ENCODE results near the gene UBE3D. TPM values are rescaled to one million over a fixed set of nuclear protein-coding genes. Genes with fewer than 3 reads are reported as not detected.
"Not testable (repeated sequence)": the region's sequence is repeated elsewhere in the genome, so short reads cannot be mapped to it uniquely, and the experiment has no call there.

Gene UBE3D
- polyA plus RNA-seq, 4 donors = 7.1 to 11.5 (median 9.1) TPM

GRCh38 chr6:83055366-83055964, 10.2 kb downstream of the UBE3D start:
- DNase-seq (ENCODE audit: low read depth in 4 of 4, low spot score in 2 of 4) = peak in 1 of 4 donors; percentile 41

GRCh38 chr6:83053678-83054077, 12.0 kb downstream of the UBE3D start:
- DNase-seq (ENCODE audit: low read depth in 4 of 4, low spot score in 2 of 4) = no peak

- no peak for DNase-seq (ENCODE audit: low read depth in 4 of 4, low spot score in 2 of 4)
Measured at GRCh38 chr6:83051377-83052172, 14.1 kb downstream of the UBE3D start.

- no peak for DNase-seq (ENCODE audit: low read depth in 4 of 4, low spot score in 2 of 4)
Measured at GRCh38 chr6:83047065-83047754, 18.4 kb downstream of the UBE3D start.

GRCh38 chr6:83044091-83044768, 21.4 kb downstream of the UBE3D start:
- no peak for DNase-seq (ENCODE audit: low read depth in 4 of 4, low spot score in 2 of 4)

GRCh38 chr6:83042467-83043053, 23.1 kb downstream of the UBE3D start:
- no peak for DNase-seq (ENCODE audit: low read depth in 4 of 4, low spot score in 2 of 4)

GRCh38 chr6:83038246-83038645, 27.4 kb downstream of the UBE3D start:
- DNase-seq (ENCODE audit: low read depth in 4 of 4, low spot score in 2 of 4) = no peak

- DNase-seq (ENCODE audit: low read depth in 4 of 4, low spot score in 2 of 4) = no peak
Measured at GRCh38 chr6:83031689-83032088, 34.0 kb downstream of the UBE3D start.

GRCh38 chr6:83019741-83020140, 45.9 kb downstream of the UBE3D start:
- DNase-seq (ENCODE audit: low read depth in 4 of 4, low spot score in 2 of 4) = no peak

GRCh38 chr6:83011131-83011530, 54.5 kb downstream of the UBE3D start:
- DNase-seq (ENCODE audit: low read depth in 4 of 4, low spot score in 2 of 4) = not testable (repeated sequence)

- no peak for DNase-seq (ENCODE audit: low read depth in 4 of 4, low spot score in 2 of 4)
Measured at GRCh38 chr6:83008626-83009025, 57.0 kb downstream of the UBE3D start.

- no peak for DNase-seq (ENCODE audit: low read depth in 4 of 4, low spot score in 2 of 4)
Measured at GRCh38 chr6:83006270-83006905, 59.3 kb downstream of the UBE3D start.

GRCh38 chr6:82996156-82996555, 69.5 kb downstream of the UBE3D start:
- DNase-seq (ENCODE audit: low read depth in 4 of 4, low spot score in 2 of 4) = no peak

GRCh38 chr6:82995066-82995465, 70.6 kb downstream of the UBE3D start:
- no peak for DNase-seq (ENCODE audit: low read depth in 4 of 4, low spot score in 2 of 4)

- no peak for DNase-seq (ENCODE audit: low read depth in 4 of 4, low spot score in 2 of 4)
Measured at GRCh38 chr6:82989736-82990290, 75.8 kb downstream of the UBE3D start.

- DNase-seq (ENCODE audit: low read depth in 4 of 4, low spot score in 2 of 4) = peak in 1 of 4 donors; percentile 16
Measured at GRCh38 chr6:82988930-82989351, 76.7 kb downstream of the UBE3D start.

- DNase-seq (ENCODE audit: low read depth in 4 of 4, low spot score in 2 of 4) = no peak
Measured at GRCh38 chr6:82987951-82988350, 77.7 kb downstream of the UBE3D start.

- no peak for DNase-seq (ENCODE audit: low read depth in 4 of 4, low spot score in 2 of 4)
Measured at GRCh38 chr6:82987416-82987815, 78.2 kb downstream of the UBE3D start.

GRCh38 chr6:82984720-82985119, 80.9 kb downstream of the UBE3D start:
- no peak for DNase-seq (ENCODE audit: low read depth in 4 of 4, low spot score in 2 of 4)

- DNase-seq (ENCODE audit: low read depth in 4 of 4, low spot score in 2 of 4) = no peak
Measured at GRCh38 chr6:82980086-82980485, 85.6 kb downstream of the UBE3D start.
